ENCODE data around the gene NFE2L2.
"Not testable (repeated sequence)": the region's sequence is repeated elsewhere in the genome, so short reads cannot be mapped to it uniquely, and the experiment has no call there.

The NFE2L2 gene

DNA sequence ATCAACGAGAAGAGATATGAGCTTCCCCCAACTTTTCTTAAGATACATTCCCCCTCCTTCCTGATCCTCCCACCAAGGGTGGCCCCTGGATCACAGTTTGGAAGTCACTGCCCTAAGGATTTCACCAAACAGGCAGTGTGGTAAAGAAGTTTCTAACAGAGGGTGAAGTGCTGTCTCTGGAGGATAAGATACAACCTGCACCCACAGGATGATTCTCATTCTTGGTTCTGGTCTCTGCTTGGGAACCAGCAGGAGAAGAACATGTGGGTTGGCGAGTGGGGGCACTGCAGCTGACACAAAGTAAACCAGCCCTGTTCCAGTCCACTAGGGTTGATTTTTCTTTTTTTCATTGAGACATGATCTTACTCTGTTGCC is 9.3 kb downstream of the NFE2L2 start:
- DNase-seq = no peak

GRCh38 chr2:177254433-177255226 is 9.9 kb downstream of the NFE2L2 start:
- no peak for DNase-seq

DNA sequence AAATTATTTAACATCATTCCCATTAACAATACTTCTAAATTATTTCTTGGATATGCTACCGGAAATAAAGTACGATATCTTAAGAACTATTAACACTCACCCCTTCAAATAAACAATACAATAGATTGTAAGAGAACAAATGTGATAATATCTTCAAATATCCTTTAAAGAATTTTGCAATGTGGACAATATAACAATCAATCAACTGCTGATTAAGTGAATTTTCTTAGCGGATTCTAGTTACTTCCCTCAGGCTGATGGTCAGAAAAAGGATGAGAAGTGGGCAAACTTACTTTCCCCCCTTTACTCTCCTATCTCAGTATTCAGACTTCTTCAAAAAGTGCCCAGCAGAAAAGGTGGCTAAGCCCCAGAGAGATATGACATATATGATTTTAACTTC is 10.8 kb downstream of the NFE2L2 start:
- no peak for DNase-seq

DNA sequence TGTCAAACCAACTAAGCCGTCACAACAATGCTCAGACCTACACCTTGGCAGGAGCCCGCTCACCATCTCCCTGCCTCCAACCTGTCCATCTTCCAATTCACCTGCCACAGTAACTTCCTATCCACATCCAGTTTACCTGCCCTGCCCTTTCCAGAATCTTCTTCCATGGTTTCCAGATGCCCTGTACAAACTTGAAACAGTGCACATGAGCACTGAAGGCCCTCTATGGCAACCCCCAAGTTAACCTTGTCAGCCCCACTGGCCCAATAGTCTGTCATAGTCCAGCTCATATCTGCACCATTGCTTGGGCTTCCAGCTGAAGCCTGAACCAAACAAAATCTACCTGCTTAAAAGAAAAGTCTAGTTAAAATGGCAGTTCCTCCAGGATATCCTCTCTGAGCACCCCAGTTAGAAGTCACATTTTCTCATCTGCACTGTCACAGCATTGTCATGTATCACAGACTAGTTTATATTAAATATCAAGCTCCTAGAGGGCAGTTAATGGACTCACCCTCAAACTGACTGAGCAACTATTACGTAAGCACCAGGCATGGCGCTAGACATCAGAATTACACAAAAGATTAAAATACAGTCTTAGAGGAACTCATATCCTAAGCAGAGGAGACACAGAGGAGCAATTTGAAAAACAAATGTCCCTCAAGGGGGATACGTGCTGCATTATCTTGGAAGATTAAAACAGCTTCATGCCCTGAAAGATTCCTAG is 11.6 kb downstream of the NFE2L2 start:
- DNase-seq = no peak

- no peak for DNase-seq
Observed at GRCh38 chr2:177251165-177251542, 13.4 kb downstream of the NFE2L2 start.

- DNase-seq = no peak
Observed at GRCh38 chr2:177250461-177250860, 14.1 kb downstream of the NFE2L2 start.

DNA sequence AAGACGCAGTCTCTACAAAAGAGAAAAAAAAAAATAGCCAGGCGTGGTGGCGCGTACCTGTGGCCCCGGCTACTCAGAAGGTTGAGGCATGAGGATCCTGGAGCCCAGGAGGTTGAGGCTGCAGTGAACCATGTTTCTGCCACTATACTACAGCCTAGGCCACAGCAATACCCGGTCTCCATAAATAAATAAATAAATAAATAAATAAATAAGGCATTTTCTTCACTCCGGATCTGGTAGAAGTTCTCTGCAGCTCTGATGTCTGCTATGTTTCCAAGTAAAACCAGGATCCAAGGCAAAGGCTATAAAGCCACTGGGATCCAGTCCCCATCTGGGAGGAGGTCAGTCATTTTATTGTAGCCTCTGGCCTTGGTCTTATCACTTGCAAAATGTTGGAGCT is 15.5 kb downstream of the NFE2L2 start:
- no peak for DNase-seq

GRCh38 chr2:177247693-177248262 is 16.7 kb downstream of the NFE2L2 start:
- DNase-seq = no peak

GRCh38 chr2:177246523-177247030 is 17.9 kb downstream of the NFE2L2 start:
- DNase-seq = not testable (repeated sequence)

DNA sequence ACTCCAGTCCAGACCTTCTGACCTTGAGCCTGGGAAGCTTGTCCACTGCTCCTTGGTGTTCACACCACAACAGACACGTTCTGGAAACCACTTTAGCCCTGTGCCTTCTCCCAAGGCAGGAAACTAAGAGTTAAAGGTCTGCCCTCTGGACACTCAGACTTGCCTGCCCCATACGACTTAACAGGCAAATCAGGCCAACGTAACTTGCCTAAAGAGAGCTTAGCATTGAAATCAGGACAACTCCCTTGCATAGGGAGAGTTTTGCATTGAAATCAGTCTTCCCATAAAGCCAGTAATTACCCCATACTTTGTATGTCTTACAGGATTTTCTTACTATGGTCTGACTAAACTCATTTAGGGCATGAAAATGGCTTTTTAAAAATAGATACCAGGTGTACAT is 18.5 kb downstream of the NFE2L2 start:
- no peak for DNase-seq

DNA sequence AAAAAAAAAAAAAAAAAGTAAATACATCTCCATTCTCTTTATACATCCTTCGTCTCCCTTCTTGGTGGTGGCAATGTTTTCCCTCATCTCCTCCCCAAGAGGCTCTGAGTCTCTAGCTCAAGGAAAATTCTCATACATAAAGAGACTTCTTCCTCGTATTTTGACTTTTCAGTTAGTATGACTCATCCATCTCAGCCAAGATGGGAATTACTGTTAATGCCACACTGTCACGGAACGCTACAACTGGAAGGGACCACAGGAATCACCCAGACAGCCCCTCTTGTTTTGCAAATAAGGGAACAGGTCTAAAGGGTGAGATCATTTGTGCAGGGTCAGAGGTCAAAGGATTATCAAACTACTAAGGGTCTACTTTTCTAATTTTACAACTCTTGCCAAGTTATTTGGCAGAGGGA is 19.5 kb downstream of the NFE2L2 start:
- no peak for DNase-seq

DNA sequence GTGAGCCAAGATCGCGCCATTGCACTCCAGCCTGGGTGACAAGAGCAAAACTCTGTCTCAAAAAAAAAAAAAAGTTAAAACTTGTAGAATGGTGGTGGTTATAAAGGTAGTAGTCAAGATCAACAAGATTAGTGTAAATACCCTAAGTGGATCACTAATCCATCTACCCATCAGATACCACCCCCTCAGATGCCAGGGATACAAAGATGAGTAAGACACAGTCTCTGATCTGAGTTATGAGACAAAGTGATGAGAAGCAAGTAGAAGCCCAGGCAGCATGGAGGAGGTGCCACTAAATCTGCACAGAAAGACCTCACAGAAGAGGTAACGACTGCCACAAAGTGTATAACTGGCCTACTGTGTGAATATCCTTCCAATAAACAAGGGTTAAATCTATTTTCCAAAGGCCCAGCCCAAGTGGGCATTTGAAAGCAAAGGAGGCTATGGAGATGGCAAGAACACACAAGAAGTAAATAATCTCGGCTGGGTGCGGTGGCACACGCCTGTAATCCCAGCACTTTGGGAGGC is 20.2 kb downstream of the NFE2L2 start:
- no peak for DNase-seq

DNA sequence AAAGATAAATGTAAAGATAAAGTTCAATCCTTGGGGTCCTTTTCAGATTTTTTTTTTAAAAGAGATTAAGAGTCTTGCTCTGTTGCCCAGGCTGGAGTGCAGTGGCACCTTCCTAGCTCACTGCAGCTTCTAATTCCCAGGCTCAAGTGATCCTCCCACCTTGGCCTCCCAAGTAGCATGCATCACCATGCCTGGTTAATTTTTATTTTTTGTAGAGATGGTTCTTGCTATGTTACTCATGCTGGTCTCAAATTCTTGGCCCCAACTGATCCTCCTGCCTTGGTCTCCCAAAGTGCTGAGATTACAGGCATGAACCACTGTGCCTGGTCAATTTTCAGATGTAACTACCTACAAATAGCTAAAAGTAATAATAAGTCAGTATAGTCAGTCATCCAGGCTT is 21.1 kb downstream of the NFE2L2 start:
- no peak for DNase-seq

- DNase-seq = no peak
Observed at GRCh38 chr2:177243073-177243472, 21.5 kb downstream of the NFE2L2 start.

- no peak for DNase-seq
Observed at GRCh38 chr2:177242121-177242987, 22.2 kb downstream of the NFE2L2 start.

DNA sequence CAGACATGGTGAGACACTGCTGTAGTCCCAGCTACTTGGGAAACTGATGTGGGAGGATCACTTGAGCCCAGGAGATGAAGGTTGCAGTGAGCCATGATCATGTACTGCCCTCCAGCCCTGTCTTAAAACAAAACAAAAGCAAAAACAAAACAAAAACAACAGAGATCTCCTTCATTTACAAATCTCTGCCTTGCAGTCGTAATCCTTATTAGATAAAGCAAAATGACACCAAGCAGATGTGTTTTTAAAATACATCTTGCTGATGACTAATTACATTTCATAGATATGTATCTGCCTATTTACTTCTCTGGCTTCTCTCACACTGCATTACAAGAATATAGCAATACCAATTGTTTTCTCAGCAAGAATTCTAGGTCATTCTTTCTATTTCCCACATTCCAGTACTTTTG is 22.8 kb downstream of the NFE2L2 start:
- no peak for DNase-seq

DNA sequence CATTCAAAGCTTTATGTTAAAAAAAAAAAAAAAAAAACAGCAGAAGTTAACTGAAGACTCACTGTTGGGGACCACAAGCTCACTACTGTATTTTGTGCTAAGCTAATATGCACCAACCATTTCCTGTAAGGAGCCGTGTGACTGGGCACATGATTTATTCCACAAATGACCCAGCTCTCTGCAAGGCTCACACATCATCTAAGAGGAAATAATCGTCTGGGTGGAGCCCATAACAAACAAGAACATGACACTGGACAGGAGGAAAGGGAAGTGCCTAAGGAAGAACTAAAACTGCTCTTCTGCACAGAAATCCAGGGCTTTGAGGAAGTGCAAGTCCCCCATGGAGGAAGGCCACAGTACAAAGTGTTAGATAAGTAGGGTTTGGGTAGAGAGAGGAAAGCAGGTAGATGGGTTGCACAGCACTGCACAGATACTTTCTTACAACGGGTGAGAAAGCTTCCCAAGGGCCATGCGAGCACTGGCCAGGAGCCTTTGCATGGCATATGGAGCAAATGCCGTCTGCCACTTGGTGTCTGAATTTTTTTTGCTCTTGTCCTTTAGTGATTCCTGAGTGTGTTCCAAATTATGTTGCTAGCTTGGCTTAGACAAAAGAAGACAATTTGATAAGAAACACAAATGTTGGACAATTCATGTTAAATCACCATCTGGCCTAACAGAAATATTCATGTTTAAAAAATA is 24.4 kb downstream of the NFE2L2 start:
- no peak for DNase-seq

- no peak for DNase-seq
Observed at GRCh38 chr2:177239053-177239452, 25.5 kb downstream of the NFE2L2 start.

DNA sequence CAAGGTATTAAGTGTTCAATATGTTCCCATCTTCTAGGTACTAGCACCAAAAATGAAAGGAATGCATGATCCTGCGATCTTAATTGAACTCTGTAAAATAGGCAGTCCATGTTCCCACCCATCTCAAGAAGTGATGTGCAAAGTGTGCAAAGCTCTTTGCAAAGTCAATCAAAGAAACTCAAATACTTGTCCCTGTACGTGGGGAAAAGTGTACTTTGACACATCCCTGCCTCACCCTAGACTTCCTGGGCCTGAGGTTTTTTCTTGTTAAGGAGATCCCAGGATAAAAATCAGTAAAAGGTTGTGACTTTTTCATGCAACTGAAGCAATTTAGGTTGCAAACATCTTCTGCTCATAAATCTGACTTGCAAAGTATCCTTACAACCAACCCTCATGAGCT is 26.6 kb downstream of the NFE2L2 start:
- DNase-seq = no peak

DNA sequence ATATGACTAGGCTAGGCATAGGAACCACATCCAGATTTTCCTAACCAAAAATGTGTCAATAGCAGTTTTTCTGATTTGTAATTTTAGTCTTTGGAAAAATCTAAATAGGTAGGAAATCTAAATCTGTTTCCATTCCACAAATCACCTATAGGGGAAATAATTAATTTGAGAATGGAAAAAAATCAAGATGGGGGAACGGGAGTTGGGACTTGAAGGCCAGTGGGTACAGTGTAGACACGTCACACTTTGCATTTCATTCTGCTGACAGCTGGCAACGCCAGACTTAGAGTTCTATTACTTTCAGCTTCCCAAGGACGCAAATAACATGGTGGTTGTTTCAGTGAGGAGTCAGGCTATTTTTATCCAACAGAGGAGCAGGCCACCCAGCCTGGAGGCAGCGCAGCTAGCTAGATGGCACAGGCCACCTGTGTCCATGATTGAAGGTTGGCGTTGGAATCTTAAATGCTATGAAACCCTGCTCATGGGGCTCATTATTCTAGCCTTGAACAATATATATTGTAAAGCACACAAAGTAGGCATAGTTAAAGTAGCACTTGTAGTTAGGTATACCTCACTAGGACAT is 28.6 kb downstream of the NFE2L2 start:
- no peak for DNase-seq

GRCh38 chr2:177234267-177234666 is 30.3 kb downstream of the NFE2L2 start:
- no peak for DNase-seq

All from NCI-H1092 (cell line).